Mesothelial cell of epicardium (in vitro differentiated cells): ENCODE data around the gene FAM170B. TPM values are rescaled to one million over a fixed set of nuclear protein-coding genes. Genes with fewer than 3 reads are reported as not detected.

Experiments
- DNase-seq, 2 experiments: peaks; one replicate each; pipeline ENCODE4 v3.0.0; 2021; ENCODE audit warnings: low spot score in 2 of 2; ENCODE audit not compliant: unreplicated experiment in 2 of 2
- H3K27ac Mint-ChIP-seq: 2 replicates; pipeline ENCODE4 v1.8.0; 2021; ENCODE audit warnings: mixed read lengths
- H3K27me3 Mint-ChIP-seq: 2 replicates; pipeline ENCODE4 v1.8.0; 2021; ENCODE audit warnings: low read depth, mixed read lengths
- H3K36me3 Mint-ChIP-seq: 2 replicates; pipeline ENCODE4 v1.8.0; 2021; ENCODE audit warnings: mixed read lengths
- H3K4me1 Mint-ChIP-seq: 2 replicates; pipeline ENCODE4 v1.8.0; 2021; ENCODE audit warnings: mixed read lengths
- H3K4me3 Mint-ChIP-seq: 2 replicates; pipeline ENCODE4 v1.8.0; 2021; ENCODE audit warnings: mild to moderate bottlenecking, moderate library complexity, mixed read lengths
- H3K9me3 Mint-ChIP-seq: 2 replicates; pipeline ENCODE4 v1.8.0; 2021; ENCODE audit warnings: mixed read lengths
- CTCF ChIP-seq: fragments of 200-600 bp; sonication (generic); IDR thresholded peaks from one replicate; pipeline ENCODE4 v1.5.0; 2021; ENCODE audit warnings: antibody characterized with exemption; ENCODE audit not compliant: unreplicated experiment
- total RNA-seq: library from RNA; stranded (reverse); gene quantifications from 3 replicates; pipeline ENCODE4 v1.2.1, GENCODE V29; 2021

The FAM170B gene
- total RNA-seq, 1 donor from 2014 or later, result not detected

GRCh38 chr10:49144058-49144720 is 10.4 kb upstream of the FAM170B start:
- Mint-ChIP-seq H3K27me3 (peaks cover 14% of the 10 kb centered on the region), H3K9me3 (peaks cover 12% of the 10 kb centered on the region), H3K27ac (no peak overlapping the region), H3K4me1 (no peaks in the 10 kb centered on the region), H3K4me3 (no peak overlapping the region), H3K36me3 (no peaks in the 10 kb centered on the region)
- no peak for DNase-seq
- no peak for TF ChIP-seq CTCF

- no peak for DNase-seq
- Mint-ChIP-seq H3K27ac (no peak overlapping the region), H3K4me1 (no peaks in the 10 kb centered on the region), H3K36me3 (no peaks in the 10 kb centered on the region), H3K4me3 (no peak overlapping the region), H3K9me3 (peaks cover 9% of the 10 kb centered on the region), H3K27me3 (peaks cover 11% of the 10 kb centered on the region)
- no peak for TF ChIP-seq CTCF
Measured at GRCh38 chr10:49143249-49143648, 9.4 kb upstream of the FAM170B start.

GRCh38 chr10:49141541-49142332 is 7.9 kb upstream of the FAM170B start:
- H3K27ac Mint-ChIP-seq, result no peak overlapping the region
- no peak overlapping the region for H3K4me3 Mint-ChIP-seq
- no peak for DNase-seq
- no peaks in the 10 kb centered on the region for H3K36me3 Mint-ChIP-seq
- peaks cover 22% of the 10 kb centered on the region for H3K27me3 Mint-ChIP-seq
- no peak for TF ChIP-seq CTCF
- H3K4me1 Mint-ChIP-seq, result no peaks in the 10 kb centered on the region
- peaks cover 3% of the 10 kb centered on the region for H3K9me3 Mint-ChIP-seq

DNA sequence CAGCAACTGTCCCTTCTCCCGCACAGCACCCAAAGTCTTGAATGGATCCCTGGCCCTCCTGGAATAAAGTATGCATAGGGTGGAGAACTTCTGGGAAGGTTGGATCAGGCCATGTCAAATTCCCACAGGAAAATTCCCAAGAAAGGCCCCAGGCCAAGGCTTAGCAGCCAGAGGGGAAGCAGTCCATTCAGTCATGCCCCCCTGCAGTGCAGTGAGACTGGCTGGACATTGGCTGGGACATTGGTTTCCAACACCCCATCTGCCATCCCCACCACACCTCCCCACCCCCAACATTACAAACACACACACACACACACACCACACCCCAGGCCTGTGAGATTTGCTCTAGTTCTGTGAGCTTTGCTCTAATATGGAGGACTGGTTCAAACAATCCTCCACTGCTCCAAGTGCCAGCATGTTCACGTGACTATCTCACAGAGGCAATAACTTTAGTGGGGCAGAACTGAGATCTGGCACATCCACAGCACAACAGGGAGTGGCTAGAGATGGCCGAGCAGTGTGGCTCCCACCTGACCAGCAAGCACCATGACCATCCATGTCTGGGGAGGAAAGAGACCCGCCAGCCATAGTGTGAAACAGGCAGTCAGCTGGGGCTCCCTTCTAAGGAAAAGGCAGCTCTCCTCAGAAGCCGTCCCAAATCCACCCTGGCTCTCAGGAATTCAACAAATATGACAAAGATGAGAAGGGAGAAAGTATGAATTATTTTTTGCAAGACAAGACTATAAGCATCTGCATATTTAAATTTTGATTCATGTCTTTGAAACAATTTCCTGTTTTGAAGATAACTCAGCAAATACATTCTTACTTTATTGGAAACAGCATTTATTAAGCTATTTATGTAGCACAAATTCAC is 6.7 kb upstream of the FAM170B start:
- TF ChIP-seq CTCF, result no peak
- Mint-ChIP-seq H3K27me3 (peaks cover 20% of the 10 kb centered on the region), H3K9me3 (peaks cover 8% of the 10 kb centered on the region), H3K4me3 (no peak overlapping the region), H3K27ac (no peak overlapping the region), H3K4me1 (no peaks in the 10 kb centered on the region), H3K36me3 (no peaks in the 10 kb centered on the region)
- no peak for DNase-seq

DNA sequence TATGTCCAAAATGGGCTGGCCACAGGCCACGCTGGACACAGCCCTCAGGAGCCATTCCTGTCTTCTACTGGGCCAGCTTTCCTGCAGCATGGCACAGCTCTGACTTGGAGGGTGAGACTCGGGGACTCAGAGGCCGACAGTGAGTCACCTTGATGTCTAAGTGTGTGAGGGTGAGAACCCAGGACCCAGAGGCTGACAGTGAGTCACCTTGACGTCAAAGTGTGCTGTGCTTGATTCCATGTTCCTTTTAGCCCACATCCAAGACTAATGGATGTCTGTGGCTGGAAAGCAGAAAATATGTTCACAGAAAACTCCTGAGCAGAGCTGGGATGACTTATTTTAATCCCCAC is 6.0 kb upstream of the FAM170B start:
- Mint-ChIP-seq H3K4me3 (no peak overlapping the region), H3K27me3 (peaks cover 27% of the 10 kb centered on the region), H3K27ac (no peak overlapping the region), H3K4me1 (no peaks in the 10 kb centered on the region), H3K9me3 (peaks cover 8% of the 10 kb centered on the region), H3K36me3 (no peaks in the 10 kb centered on the region)
- DNase-seq, result no peak
- TF ChIP-seq CTCF, result no peak
